ENCODE data around the gene TAC3.
"Not testable (repeated sequence)": the region's sequence is repeated elsewhere in the genome, so short reads cannot be mapped to it uniquely, and the experiment has no call there.

Gene TAC3

DNA sequence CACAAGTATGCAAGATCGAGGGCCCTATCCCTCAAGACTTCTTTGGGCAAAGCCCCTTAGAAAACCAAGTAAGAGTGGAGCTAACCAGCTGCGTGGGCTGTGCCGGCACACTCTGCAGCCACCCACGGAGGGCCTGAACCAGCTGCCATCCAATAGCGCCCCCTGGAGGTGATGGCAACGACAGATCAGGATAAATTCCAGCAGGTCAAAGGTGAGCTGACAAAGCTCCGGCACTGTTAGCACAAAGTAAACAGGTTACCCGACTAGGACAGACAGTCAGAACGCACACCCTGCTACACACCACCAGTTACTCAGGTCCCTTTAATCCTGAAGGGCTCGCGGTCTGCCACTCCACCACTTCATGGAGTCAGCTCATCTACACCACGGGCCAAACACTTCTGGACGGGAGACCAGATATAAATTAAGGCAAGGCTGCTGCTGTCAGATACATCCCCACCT, 14.9 kb downstream of the TAC3 start:
- DNase-seq, result no peak

- no peak for DNase-seq
These were observed 15.9 kb downstream of the TAC3 start for GRCh38 chr12:57000393-57000792.

- no peak for DNase-seq
These were observed 16.9 kb downstream of the TAC3 start for GRCh38 chr12:56999456-56999855.

DNA sequence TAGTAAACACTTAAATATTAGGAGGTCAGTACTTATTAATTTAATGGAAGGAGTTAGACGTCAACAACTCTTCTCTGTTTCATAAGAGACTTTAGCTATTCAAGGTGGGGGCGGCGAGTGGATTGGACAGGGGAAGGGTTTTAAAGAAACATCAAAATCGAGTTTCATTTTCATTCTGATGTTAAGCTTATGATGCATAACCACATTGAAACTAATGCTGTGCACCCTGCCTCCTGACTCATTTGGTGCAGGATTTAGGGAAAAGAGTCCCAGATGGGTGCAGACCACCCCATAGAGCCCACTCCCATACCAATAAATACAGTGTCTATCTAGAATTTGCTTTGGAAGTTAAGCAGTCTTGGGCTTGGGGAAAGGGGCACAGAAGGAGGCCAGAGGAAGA, 17.3 kb downstream of the TAC3 start:
- DNase-seq, result no peak

DNA sequence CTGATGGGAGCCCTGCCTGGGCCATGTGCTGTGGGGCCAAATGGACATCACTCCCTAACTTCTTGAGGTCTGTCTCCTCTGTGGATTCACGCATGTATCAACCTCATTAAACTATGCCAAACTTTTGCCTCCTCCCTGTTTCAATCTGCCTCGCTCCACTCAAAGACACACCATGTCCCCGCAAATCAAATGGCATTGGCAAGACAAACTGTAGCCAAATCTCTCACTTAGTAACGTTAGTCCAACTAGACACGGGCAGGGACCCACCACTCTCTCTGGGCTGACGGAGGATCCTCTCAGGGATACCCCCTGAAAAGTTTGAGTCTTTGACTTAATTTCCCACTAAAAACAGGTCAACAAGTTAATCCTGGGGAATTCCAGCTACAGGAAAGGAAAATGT, 18.0 kb downstream of the TAC3 start:
- DNase-seq, result no peak

DNA sequence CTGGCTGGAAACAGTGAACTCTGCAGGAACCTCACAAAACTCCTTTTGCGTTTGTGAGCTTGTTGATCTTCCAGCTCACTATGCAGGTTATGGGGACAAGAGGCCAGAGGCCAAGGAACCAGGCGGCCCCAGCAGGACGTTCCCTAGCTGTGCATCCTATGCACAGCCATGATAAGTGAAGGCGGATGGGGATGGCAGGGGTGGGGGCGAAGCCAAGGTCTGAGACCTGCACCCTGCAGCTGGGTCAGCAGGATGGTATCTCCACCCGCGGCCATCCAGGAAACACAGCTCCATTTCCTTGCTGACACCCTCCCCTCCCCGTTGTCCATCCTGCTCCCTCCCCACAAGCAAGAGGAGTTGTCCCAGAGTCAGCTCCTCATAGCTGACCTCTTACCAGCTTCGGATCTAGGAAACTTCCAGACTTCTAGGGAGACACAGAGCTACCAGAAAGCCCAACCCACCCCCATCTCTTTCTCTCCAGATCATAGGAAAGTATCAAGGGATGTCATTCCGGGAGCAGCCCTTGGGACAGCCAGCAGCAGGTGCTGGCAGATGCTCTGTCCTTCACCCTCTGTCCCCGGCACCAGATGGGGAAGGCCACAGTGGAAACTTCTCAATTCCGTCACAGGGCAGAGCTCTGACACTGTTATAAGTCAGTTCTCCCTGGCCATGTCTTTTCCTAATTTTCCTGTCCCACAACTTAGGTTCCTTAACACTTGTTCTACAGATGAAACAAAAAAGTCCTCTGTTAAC, 19.4 kb downstream of the TAC3 start:
- DNase-seq, result no peak

- no peak for DNase-seq
These were observed 20.3 kb downstream of the TAC3 start for GRCh38 chr12:56995930-56996496.

GRCh38 chr12:56995201-56995929, 21.0 kb downstream of the TAC3 start:
- DNase-seq, result no peak

DNA sequence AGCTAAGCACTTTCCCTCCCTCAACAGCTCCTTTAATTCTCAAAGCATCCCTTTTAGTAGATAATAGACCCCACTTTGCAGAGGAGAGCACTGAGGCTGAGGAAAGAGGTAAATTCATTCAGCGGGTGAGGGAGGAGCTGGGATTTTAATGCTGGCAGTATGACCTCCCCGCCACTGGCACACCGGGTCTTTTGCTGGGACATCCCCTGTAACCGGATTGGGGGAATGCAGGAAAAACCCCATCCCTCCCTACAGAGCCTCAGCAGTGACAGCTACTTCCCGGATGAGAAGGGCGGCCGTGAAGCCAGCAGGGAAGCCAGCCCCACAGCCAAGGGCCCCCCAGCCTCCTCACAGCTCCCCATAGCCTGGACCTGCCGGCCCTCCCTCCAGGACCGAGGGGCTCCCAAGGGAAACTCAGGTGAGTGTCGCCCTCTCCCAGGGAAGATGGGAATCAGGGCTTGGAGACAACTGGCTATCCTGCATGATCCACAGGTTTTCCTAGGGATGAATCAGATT, 22.0 kb downstream of the TAC3 start:
- DNase-seq, result no peak

DNA sequence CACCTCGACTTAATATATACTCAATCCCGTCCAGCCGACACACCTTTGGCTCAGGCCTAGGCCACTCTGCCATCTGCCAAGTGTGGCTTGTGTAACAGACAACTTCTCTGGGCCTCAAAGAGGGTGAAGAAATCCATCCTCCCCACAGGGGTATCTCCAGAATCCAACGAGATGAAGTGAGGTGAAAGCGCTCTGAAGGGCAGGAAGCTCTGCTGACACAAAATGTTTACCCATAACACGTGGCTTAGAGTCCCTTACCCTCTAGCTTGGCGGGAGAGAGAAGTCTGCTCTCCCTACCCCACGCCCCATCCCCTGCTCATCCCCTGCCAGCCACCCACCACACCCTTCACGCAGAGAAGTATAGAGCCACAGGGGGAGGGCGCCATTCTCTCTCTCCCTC, 23.0 kb downstream of the TAC3 start:
- no peak for DNase-seq

- DNase-seq, result no peak
These were observed 24.7 kb downstream of the TAC3 start for GRCh38 chr12:56991319-56992246.

GRCh38 chr12:56990648-56991318, 25.5 kb downstream of the TAC3 start:
- DNase-seq, result no peak

- no peak for DNase-seq
These were observed 26.3 kb downstream of the TAC3 start for GRCh38 chr12:56989861-56990610.

DNA sequence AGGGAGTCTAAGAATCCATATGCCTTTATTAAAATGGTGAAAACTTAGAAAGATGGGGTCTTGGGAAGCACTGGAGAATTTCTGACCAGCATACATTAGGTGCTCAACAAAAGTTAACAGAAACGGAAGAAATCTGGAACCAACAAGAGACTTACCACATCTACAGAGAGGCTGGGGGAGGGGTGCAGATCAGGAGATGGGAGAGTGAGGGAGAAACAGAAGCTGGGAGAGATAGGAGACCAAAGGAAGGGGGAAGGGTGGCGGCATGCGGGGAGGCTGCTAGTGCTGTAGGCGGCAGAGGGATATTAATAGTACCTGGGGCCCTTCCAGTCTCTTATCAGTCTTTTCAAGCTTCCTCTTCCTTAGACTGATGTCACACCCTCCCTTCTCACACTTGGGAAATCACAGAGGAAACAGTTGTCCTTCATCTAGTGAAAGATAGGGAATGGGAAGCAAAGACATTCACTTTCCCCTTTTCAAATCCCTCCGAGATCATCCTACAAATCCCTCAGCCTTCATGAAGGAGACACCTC, 28.1 kb downstream of the TAC3 start:
- no peak for DNase-seq

- peak; percentile 56 for DNase-seq
These were observed 28.7 kb downstream of the TAC3 start for GRCh38 chr12:56987551-56988053.

DNA sequence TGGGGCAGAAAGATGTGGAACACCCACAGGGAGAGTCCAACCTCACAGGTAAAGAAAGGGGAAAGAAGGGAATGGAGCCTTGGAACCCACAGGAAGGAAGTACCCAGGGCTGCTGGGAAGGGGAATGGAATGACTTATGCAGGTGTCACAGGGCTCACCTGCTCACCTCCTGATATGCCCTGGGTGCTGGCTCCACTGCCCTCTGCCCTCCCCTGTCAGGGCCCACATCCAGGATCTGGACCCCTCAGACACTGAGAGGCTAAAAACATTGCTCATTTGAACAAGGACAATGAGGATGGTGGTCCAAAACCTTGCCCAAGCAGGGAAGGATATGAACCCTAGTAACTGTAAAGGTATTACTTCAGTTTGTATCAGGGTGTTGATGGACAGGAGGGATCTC, 29.3 kb downstream of the TAC3 start:
- no peak for DNase-seq

GRCh38 chr12:56985714-56986113, 30.6 kb downstream of the TAC3 start:
- DNase-seq, result peak; percentile 20

DNA sequence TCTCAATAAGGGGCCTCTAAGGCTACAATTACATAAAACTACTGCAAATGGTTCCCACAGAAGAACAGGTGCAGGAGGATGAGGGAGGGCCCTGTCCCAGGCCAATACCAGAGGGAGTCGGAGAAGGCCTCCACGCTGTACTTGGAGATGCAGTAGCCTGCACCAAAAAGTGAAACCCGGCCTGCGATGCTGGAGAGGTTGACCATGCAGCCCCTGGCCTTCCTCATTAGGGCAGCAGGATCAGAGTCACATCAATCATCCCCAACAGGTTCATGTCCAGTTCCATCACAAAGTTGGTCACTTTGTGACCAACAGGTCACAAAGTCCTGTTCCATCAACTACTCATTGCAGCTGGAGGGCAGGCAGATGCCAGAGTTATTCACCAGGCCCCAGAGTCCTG, 32.9 kb downstream of the TAC3 start:
- no peak for DNase-seq

DNA sequence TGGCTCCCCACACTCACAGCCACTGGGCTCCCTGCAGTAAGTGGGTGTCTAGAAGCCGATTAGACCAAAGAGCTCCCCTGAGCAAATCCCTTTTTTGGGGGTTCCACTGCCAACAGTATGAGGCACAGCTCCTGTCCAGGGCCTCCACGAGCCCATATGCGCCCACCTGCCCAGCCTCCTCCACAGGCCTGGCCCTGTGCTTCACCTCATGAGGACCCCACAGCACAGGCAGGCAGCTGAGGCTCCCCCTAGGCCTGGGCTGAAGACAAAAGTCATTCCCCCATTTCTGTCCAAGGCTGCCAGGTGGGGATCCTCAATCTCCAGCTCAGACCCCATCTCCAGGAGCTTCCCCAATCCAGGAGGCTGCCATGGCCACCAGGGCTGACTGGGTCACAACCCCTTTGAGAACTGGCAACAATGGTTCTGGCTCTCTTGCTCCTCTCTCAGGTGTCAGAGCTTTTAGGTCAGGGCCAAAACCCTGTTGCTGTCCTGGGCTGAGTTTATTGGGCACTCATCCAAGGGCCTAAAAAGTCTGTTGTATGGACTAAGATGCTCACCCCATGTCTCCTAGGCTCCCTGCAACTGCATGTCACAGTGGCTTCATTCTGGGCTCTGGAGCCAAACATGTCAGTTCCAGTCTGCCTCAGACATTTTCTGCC, 33.6 kb downstream of the TAC3 start:
- not testable (repeated sequence) for DNase-seq

- no peak for DNase-seq
These were observed 35.3 kb downstream of the TAC3 start for GRCh38 chr12:56980941-56981530.
